Uterus (tissue), 4 donors: ENCODE measurements around the gene PCNX1. TPM values are rescaled to one million over a fixed set of nuclear protein-coding genes. Genes with fewer than 3 reads are reported as not detected.

ENCODE experiments used
- DNase-seq, 2 donors: peaks; one replicate each; pipeline ENCODE4 v3.0.0-alpha.2; 2019 to 2020
- H3K27ac ChIP-seq, 2 donors: fragments of 200-600 bp; sonication (generic); 1 replicate in 1 of 2; 2 replicates in 1 of 2; pipeline ENCODE4 v1.5.1; 2016 to 2018
- H3K27me3 ChIP-seq, 2 donors: fragments of 200-600 bp; sonication (generic); one replicate each; pipeline ENCODE4 v1.5.1; 2018 to 2019; ENCODE audit warnings: control low read depth in 1 of 2
- H3K36me3 ChIP-seq, 2 donors: fragments of 200-600 bp; sonication (generic); one replicate each; pipeline ENCODE4 v1.5.1; 2019; ENCODE audit warnings: control low read depth in 1 of 2
- H3K4me1 ChIP-seq, 2 donors: fragments of 200-600 bp; sonication (generic); one replicate each; pipeline ENCODE4 v1.5.1; 2018 to 2019; ENCODE audit warnings: control low read depth in 1 of 2
- H3K4me3 ChIP-seq, 2 donors: fragments of 200-600 bp; sonication (generic); 1 replicate in 1 of 2; 2 replicates in 1 of 2; pipeline ENCODE4 v1.5.1; 2018 to 2019; ENCODE audit warnings: mild to moderate bottlenecking in 1 of 2
- H3K9me3 ChIP-seq, 2 donors: fragments of 200-600 bp; sonication (generic); one replicate each; pipeline ENCODE4 v1.5.1; 2019; ENCODE audit warnings: control low read depth in 1 of 2
- POLR2A ChIP-seq, 2 donors: fragments of 450-650 bp; IDR thresholded peaks; one replicate each; pipeline ENCODE4 v1.6.1; 2016; ENCODE audit warnings: antibody characterized with exemption in 2 of 2, mild to moderate bottlenecking in 1 of 2, moderate library complexity in 1 of 2
- intact Hi-C: fragments of 100-400 bp; cut with DNase I; formaldehyde crosslinking; loops from one replicate; pipeline ENCODE4 v1.15.1; 2023; ENCODE audit warnings: low total_unique reads
- total RNA-seq, 4 donors: library from RNA; depleted of rRNA in 3 of 4; stranded (reverse); fragments of >200 nt in 3 of 4; gene quantifications; one replicate each; pipeline versions ENCODE4 v1.1.0 to v1.2.4, GENCODE V29; 2014 to 2023
- TF ChIP-seq, protein P1 (sequence below), 4 experiments: fragments of 200-600 bp in 2 of 4; fragments of 450-650 bp in 2 of 4; sonication (generic) in 2 of 4; IDR thresholded peaks; one replicate each; pipeline ENCODE4 v1.5.1; 2016 to 2019; ENCODE audit warnings: antibody characterized with exemption in 4 of 4, mild to moderate bottlenecking in 2 of 4, moderate library complexity in 1 of 4
- donor health status: DM: yes; HTN: yes; CAD: no.

The PCNX1 gene
- total RNA-seq, 4 donors from 2014 or later: 34.6 to 112 (median 90.3) TPM

DNA sequence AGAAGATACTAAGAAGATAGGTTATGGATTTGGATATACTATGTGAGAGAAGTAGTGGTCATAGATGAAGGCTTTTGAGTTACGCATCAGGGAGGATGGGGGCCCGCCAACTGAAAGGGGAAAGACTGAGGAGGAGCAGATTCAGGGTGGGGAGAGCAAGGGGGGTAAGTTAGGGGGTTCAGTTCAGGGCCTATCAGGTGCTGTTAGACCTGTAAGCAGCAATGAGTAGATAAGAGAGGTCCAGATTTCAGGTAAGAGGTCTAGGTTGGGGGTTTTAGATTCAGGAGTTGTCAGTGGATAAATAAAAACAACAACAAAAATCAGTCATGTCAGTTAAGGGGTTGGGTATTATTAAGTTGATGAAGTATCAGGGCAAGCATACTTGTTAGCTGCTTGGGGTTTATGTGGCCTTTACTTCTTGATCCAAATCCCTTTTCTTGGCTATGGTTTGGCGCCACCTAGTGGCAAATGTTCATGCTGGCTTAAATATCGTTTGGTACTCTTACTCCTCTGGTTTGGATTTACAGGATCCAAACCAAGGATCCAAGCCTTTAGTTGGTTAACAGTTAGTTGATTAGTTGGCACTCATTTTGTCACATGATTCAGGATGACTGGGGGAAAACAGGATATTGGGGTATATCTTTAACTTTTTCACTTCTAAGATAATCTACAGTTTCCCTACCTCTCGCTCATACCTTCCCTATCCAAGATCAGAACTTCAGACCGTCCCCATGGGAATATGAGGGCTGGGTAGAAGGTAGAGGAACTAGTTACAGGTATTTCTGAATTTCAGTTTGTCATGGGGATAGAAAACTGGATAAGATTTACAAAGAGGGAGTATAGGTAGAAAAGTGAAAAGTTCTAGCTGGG lies 65.1 kb downstream of the PCNX1 start:
- peak; percentile 82 to 90 for DNase-seq
- Histone ChIP-seq H3K27me3 (no peaks in the 10 kb centered on the region), H3K9me3 (no peaks in the 10 kb centered on the region), H3K27ac (peak overlapping the region; percentile 39 to 52), H3K4me1 (peaks cover 0 to 6% of the 10 kb centered on the region in 2 donors), H3K36me3 (no peaks in the 10 kb centered on the region), H3K4me3 (no peak overlapping the region)
- intact Hi-C loops: loop anchor here (2.0 kb wide), 1 partner anchor 66 kb away; the partner anchor contains the start of gene PCNX1
- TF ChIP-seq POLR2A (IDR thresholded peaks at IDR 0.05): no peak
- TF ChIP-seq, protein P1, sequence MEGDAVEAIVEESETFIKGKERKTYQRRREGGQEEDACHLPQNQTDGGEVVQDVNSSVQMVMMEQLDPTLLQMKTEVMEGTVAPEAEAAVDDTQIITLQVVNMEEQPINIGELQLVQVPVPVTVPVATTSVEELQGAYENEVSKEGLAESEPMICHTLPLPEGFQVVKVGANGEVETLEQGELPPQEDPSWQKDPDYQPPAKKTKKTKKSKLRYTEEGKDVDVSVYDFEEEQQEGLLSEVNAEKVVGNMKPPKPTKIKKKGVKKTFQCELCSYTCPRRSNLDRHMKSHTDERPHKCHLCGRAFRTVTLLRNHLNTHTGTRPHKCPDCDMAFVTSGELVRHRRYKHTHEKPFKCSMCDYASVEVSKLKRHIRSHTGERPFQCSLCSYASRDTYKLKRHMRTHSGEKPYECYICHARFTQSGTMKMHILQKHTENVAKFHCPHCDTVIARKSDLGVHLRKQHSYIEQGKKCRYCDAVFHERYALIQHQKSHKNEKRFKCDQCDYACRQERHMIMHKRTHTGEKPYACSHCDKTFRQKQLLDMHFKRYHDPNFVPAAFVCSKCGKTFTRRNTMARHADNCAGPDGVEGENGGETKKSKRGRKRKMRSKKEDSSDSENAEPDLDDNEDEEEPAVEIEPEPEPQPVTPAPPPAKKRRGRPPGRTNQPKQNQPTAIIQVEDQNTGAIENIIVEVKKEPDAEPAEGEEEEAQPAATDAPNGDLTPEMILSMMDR (IDR thresholded peaks at IDR 0.05): peak; percentile 83 to 88 (median 86)

DNA sequence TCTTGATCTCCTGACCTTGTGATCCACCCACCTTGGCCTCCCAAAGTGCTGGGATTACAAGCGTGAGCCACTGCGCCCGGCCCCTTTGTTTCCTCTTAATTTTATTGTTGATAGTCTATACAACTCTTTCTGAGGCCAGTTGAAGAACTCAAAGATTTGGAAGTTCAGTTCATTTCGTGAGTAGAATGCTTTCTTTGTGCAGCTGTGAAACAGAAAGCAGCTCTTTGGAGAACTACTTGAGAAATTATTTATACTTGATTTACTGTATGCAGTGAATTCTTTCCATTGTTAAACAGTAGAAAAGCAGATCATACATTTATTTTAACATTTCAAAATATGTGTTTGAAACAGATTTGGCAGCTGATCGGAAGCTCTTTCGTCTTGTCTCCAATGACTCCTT lies 69.3 kb downstream of the PCNX1 start:
- intact Hi-C loops: no loop called here
- Histone ChIP-seq H3K27ac (no peak overlapping the region), H3K27me3 (no peaks in the 10 kb centered on the region), H3K9me3 (no peaks in the 10 kb centered on the region), H3K4me3 (no peak overlapping the region), H3K4me1 (peaks cover 0 to 6% of the 10 kb centered on the region in 2 donors), H3K36me3 (no peaks in the 10 kb centered on the region)
- no peak for TF ChIP-seq POLR2A (IDR thresholded peaks at IDR 0.05)
- TF ChIP-seq, protein P1 (IDR thresholded peaks at IDR 0.05): no peak
- no peak for DNase-seq

DNA sequence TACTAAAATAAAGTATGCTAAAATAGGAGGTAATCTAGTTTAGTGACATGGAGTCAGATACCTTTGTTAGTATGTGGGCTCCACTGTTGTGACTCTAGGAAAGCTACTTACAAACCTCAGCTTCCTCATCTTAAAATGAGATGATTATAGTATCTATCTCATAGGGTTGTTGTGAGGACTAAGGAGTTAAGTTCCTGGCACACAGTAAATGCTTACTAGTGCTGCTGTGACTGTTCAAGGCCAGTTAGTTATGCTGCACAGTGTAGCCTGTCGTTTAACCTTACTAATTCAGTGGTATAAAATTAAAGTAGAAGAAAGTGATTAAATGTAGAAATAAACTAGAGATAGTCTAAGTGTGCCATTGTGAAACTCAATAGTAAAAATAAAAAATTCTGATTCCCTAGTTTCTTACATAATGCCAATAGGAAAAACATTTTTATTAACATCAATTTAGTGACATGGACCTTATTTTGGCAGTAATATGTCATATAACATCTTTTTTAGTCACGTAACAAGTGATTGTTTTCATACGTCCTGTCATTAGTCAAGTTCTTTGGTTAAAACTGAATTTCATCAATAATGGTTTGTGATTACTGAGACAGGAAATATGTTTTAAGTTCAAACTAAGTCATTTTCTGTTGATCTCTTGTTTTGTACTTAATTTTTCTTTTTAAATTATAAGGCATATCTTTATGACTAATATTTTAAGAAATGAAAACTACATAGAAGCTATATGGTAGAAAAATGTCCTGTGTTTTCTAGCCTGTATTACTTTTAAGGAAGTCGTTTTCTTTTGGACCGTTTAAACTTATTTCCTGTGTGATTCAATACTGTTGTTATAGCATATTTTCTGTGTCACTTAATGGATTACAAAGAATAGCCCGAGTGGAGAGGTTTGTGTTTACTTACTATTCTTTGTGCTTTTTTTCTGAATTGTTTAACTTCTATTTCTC lies 74.0 kb downstream of the PCNX1 start:
- no peak overlapping the region for H3K27ac ChIP-seq
- no peak overlapping the region for H3K4me3 ChIP-seq
- H3K36me3 ChIP-seq: no peaks in the 10 kb centered on the region
- no peaks in the 10 kb centered on the region for H3K4me1 ChIP-seq
- no peak for TF ChIP-seq POLR2A (IDR thresholded peaks at IDR 0.05)
- TF ChIP-seq, protein P1 (IDR thresholded peaks at IDR 0.05): no peak
- no peak for DNase-seq
- no peaks in the 10 kb centered on the region for H3K27me3 ChIP-seq
- intact Hi-C loops: no loop called here
- H3K9me3 ChIP-seq: no peaks in the 10 kb centered on the region

DNA sequence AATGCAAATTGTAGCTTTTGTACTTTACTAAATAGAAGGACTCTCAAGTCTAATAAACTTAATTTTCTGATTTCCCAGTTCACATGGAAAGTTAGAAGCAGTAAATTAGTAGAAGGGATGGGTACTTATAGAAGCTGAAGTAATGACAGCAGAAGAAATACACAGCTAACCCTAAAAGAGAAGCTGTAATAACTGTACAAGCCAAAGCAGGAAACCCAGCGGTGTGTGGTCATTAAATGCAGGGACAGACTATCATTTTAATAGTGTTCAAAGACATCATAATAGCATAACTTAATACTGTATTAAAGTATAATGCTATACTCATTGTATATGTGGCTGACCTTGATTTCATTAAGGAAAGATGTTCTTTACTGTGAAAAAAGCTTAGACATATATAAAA lies 74.9 kb downstream of the PCNX1 start:
- Histone ChIP-seq H3K27me3 (no peaks in the 10 kb centered on the region), H3K4me1 (no peaks in the 10 kb centered on the region), H3K4me3 (no peak overlapping the region), H3K9me3 (no peaks in the 10 kb centered on the region), H3K27ac (no peak overlapping the region), H3K36me3 (no peaks in the 10 kb centered on the region)
- TF ChIP-seq, protein P1 (IDR thresholded peaks at IDR 0.05): no peak
- no peak for TF ChIP-seq POLR2A (IDR thresholded peaks at IDR 0.05)
- DNase-seq: no peak
- intact Hi-C loops: no loop called here
